CD4-positive, alpha-beta memory T cell (primary cell): ENCODE measurements around the gene ACBD4. TPM values are rescaled to one million over a fixed set of nuclear protein-coding genes. Genes with fewer than 3 reads are reported as not detected.

Experiments used
- CTCF ChIA-PET: fragments of 350-600 bp; sonication (Branson Sonifier 250); formaldehyde crosslinking; loops from one replicate; lab custom pipeline; 2021; ENCODE audit warnings: inconsistent platforms; ENCODE audit not compliant: partially characterized antibody; lab: Charles Lee
- POLR2A ChIA-PET: fragments of 350-600 bp; sonication (Branson Sonifier 250); formaldehyde crosslinking; loops from one replicate; lab custom pipeline; 2021; ENCODE audit not compliant: partially characterized antibody; lab: Charles Lee
- DNase-seq, 5 donors: peaks; one replicate each; pipeline versions ENCODE4 v3.0.0 to v3.0.0-alpha.2; 2020 to 2022; ENCODE audit warnings: mixed read lengths in 1 of 5
- H3K27ac ChIP-seq: one replicate; pipeline ENCODE4 v1.7.0; 2013; ENCODE audit warnings: low read depth, low read length
- H3K27me3 ChIP-seq: 2 replicates; pipeline ENCODE4 v1.7.0; 2013; ENCODE audit warnings: mild to moderate bottlenecking, low read length, moderate library complexity; ENCODE audit not compliant: insufficient read depth
- H3K36me3 ChIP-seq: 2 replicates; pipeline ENCODE4 v1.7.0; 2013; ENCODE audit warnings: mild to moderate bottlenecking, low read length, moderate library complexity; ENCODE audit not compliant: insufficient read depth
- H3K4me1 ChIP-seq: 2 replicates; pipeline ENCODE4 v1.7.0; 2013; ENCODE audit warnings: mild to moderate bottlenecking, low read length, moderate library complexity; ENCODE audit not compliant: insufficient read depth
- H3K4me3 ChIP-seq, 2 donors: one replicate each; pipeline ENCODE4 v1.7.0; 2013; ENCODE audit warnings: low read length in 2 of 2, mild to moderate bottlenecking in 1 of 2
- H3K9me3 ChIP-seq, 2 donors: one replicate each; pipeline ENCODE4 v1.7.0; 2013; ENCODE audit warnings: low read length in 2 of 2, control low read depth in 1 of 2; ENCODE audit not compliant: control insufficient read depth in 1 of 2
- H3K27ac Mint-ChIP-seq, 7 donors: one replicate each; pipeline ENCODE4 v1.8.0; 2020 to 2021; ENCODE audit warnings: mixed read lengths in 7 of 7, mild to moderate bottlenecking in 6 of 7, inconsistent platforms in 3 of 7, moderate library complexity in 3 of 7
- H3K27me3 Mint-ChIP-seq, 2 donors: one replicate each; pipeline ENCODE4 v1.8.0; 2020 to 2021; ENCODE audit warnings: mixed read lengths in 2 of 2
- H3K36me3 Mint-ChIP-seq, 2 donors: one replicate each; pipeline ENCODE4 v1.8.0; 2020 to 2021; ENCODE audit warnings: mixed read lengths in 2 of 2, inconsistent platforms in 1 of 2, mild to moderate bottlenecking in 1 of 2
- H3K4me1 Mint-ChIP-seq, 4 donors: one replicate each; pipeline ENCODE4 v1.8.0; 2020 to 2021; ENCODE audit warnings: mixed read lengths in 4 of 4, mild to moderate bottlenecking in 1 of 4
- H3K4me3 Mint-ChIP-seq, 8 donors: one replicate each; pipeline ENCODE4 v1.8.0; 2020 to 2021; ENCODE audit warnings: mixed read lengths in 8 of 8, mild to moderate bottlenecking in 7 of 8, moderate library complexity in 6 of 8, inconsistent platforms in 3 of 8
- H3K9me3 Mint-ChIP-seq, 8 donors: one replicate each; pipeline ENCODE4 v1.8.0; 2020 to 2021; ENCODE audit warnings: mixed read lengths in 8 of 8, mild to moderate bottlenecking in 5 of 8, inconsistent platforms in 3 of 8, moderate library complexity in 1 of 8
- intact Hi-C: fragments of 100-400 bp; cut with micrococcal nuclease; formaldehyde crosslinking; loops from one replicate; pipeline ENCODE4 v1.15.1; 2023
- polyA plus RNA-seq, 2 donors: library from polyadenylated mRNA; unstranded; fragments of 300-500 nt; fragmentation: Illumina TruSeq; gene quantifications; one replicate each; pipeline ENCODE4 v1.2.3, GENCODE V29; 2021
- total RNA-seq, 2 experiments: library from RNA; stranded (reverse); gene quantifications; one replicate each; pipeline ENCODE4 v1.2.3, GENCODE V29; 2021

The ACBD4 gene
- total and polyA plus RNA-seq, 4 experiments from 2014 or later, result 10.3 to 48.1 (median 26.2) TPM

- Mint-ChIP-seq H3K36me3 (no peaks in the 10 kb centered on the region), H3K27ac (peak overlapping the region; percentile 43 to 91 (median 87)), H3K27me3 (no peaks in the 10 kb centered on the region), H3K9me3 (no peaks in the 10 kb centered on the region), H3K4me3 (peak overlapping the region; percentile 69 to 87 (median 79)), H3K4me1 (peaks cover 5 to 17% (median 12%) of the 10 kb centered on the region in 4 donors)
- Histone ChIP-seq H3K4me1 (peaks cover 16% of the 10 kb centered on the region), H3K27me3 (no peaks in the 10 kb centered on the region), H3K36me3 (no peaks in the 10 kb centered on the region), H3K27ac (peak overlapping the region; percentile 17), H3K9me3 (no peaks in the 10 kb centered on the region), H3K4me3 (peak overlapping the region; percentile 11 to 46)
- DNase-seq, result peak; percentile 21 to 44 (median 35)
- POLR2A ChIA-PET, result interaction anchor here (0.5 to 5.7 kb wide), 16 partner anchors 11 to 332 kb away, joined by 3 to 65 read pairs (median 3); partner anchors contain the start of genes ACBD4, FMNL1, HEXIM1 and HEXIM2
- intact Hi-C loops, result loop anchor here (1.0 to 2.0 kb wide), 2 partner anchors 11 to 24 kb away; partner anchors contain the start of genes HEXIM1 and HEXIM2
- CTCF ChIA-PET, result interaction anchor here (0.9 to 3.7 kb wide), 11 partner anchors 9 to 105 kb away, joined by 3 to 29 read pairs (median 7); partner anchors contain the start of genes ACBD4 and HEXIM2
Measured at GRCh38 chr17:45172541-45173286, 37.2 kb downstream of the ACBD4 start.

GRCh38 chr17:45175759-45176115 is 40.2 kb downstream of the ACBD4 start:
- POLR2A ChIA-PET, result interaction anchor here (0.6 to 1.3 kb wide), 2 partner anchors 24 to 27 kb away, joined by 3 to 5 read pairs; partner anchors contain the start of gene HEXIM1
- no peaks in the 10 kb centered on the region for H3K36me3 Mint-ChIP-seq
- no peak for DNase-seq
- no peak overlapping the region for H3K4me3 Mint-ChIP-seq
- Histone ChIP-seq H3K9me3 (no peaks in the 10 kb centered on the region), H3K4me1 (peaks cover 16% of the 10 kb centered on the region), H3K36me3 (no peaks in the 10 kb centered on the region), H3K27ac (no peak overlapping the region), H3K4me3 (no peak overlapping the region), H3K27me3 (no peaks in the 10 kb centered on the region)
- no peaks in the 10 kb centered on the region for H3K9me3 Mint-ChIP-seq
- peak overlapping the region in 2 of 7 donors; percentile 3 to 43 for H3K27ac Mint-ChIP-seq
- CTCF ChIA-PET, result interaction anchor here (1.3 kb wide), 1 partner anchor 21 kb away, joined by 8 read pairs; no protein-coding TSS in a partner anchor
- H3K4me1 Mint-ChIP-seq, result peaks cover 5 to 17% (median 12%) of the 10 kb centered on the region in 4 donors
- H3K27me3 Mint-ChIP-seq, result no peaks in the 10 kb centered on the region
- intact Hi-C loops, result no loop called here

GRCh38 chr17:45177563-45177962 is 42.1 kb downstream of the ACBD4 start:
- no peak for DNase-seq
- intact Hi-C loops, result no loop called here
- Histone ChIP-seq H3K4me3 (no peak overlapping the region), H3K9me3 (no peaks in the 10 kb centered on the region), H3K27me3 (no peaks in the 10 kb centered on the region), H3K27ac (no peak overlapping the region), H3K4me1 (peaks cover 6% of the 10 kb centered on the region), H3K36me3 (no peaks in the 10 kb centered on the region)
- CTCF ChIA-PET, result no interaction called here
- no peak overlapping the region for H3K27ac Mint-ChIP-seq
- H3K9me3 Mint-ChIP-seq, result no peaks in the 10 kb centered on the region
- peaks cover 5 to 10% (median 7%) of the 10 kb centered on the region in 4 donors for H3K4me1 Mint-ChIP-seq
- no peak overlapping the region for H3K4me3 Mint-ChIP-seq
- H3K27me3 Mint-ChIP-seq, result no peaks in the 10 kb centered on the region
- POLR2A ChIA-PET, result no interaction called here
- H3K36me3 Mint-ChIP-seq, result no peaks in the 10 kb centered on the region

- Mint-ChIP-seq H3K4me1 (no peaks in the 10 kb centered on the region), H3K9me3 (no peaks in the 10 kb centered on the region), H3K4me3 (no peak overlapping the region), H3K36me3 (no peaks in the 10 kb centered on the region), H3K27ac (no peak overlapping the region), H3K27me3 (no peaks in the 10 kb centered on the region)
- H3K27ac ChIP-seq, result no peak overlapping the region
- ChIA-PET CTCF (interaction anchor here (1.0 to 2.5 kb wide), 3 partner anchors 13 to 49 kb away, joined by 4 to 12 read pairs (median 4); partner anchors contain the start of gene ACBD4), POLR2A (no interaction called here)
- H3K4me1 ChIP-seq, result no peaks in the 10 kb centered on the region
- no peaks in the 10 kb centered on the region for H3K36me3 ChIP-seq
- intact Hi-C loops, result no loop called here
- no peak overlapping the region for H3K4me3 ChIP-seq
- no peaks in the 10 kb centered on the region for H3K27me3 ChIP-seq
- no peak for DNase-seq
- no peaks in the 10 kb centered on the region for H3K9me3 ChIP-seq
Measured at GRCh38 chr17:45184144-45184543, 48.7 kb downstream of the ACBD4 start.

GRCh38 chr17:45186801-45187354 is 51.4 kb downstream of the ACBD4 start:
- no peaks in the 10 kb centered on the region for H3K4me1 Mint-ChIP-seq
- H3K27ac ChIP-seq, result no peak overlapping the region
- POLR2A ChIA-PET, result no interaction called here

GRCh38 chr17:45189009-45189408 is 53.5 kb downstream of the ACBD4 start:
- Histone ChIP-seq H3K4me1 (no peaks in the 10 kb centered on the region), H3K36me3 (no peaks in the 10 kb centered on the region), H3K27me3 (no peaks in the 10 kb centered on the region), H3K4me3 (no peak overlapping the region), H3K27ac (no peak overlapping the region), H3K9me3 (no peaks in the 10 kb centered on the region)
- Mint-ChIP-seq H3K4me3 (peak overlapping the region in 1 of 8 donors; percentile 36), H3K27ac (peak overlapping the region in 1 of 7 donors; percentile 37), H3K9me3 (no peaks in the 10 kb centered on the region), H3K36me3 (no peaks in the 10 kb centered on the region), H3K27me3 (no peaks in the 10 kb centered on the region), H3K4me1 (no peaks in the 10 kb centered on the region)
- no peak for DNase-seq
- ChIA-PET POLR2A (interaction anchor here (2.0 kb wide), 1 partner anchor 40 kb away, joined by 6 read pairs; the partner anchor contains the start of gene HEXIM1), CTCF (interaction anchor here (0.7 to 4.2 kb wide), 3 partner anchors 9 to 188 kb away, joined by 3 to 22 read pairs (median 17); partner anchors contain the start of gene ACBD4)
- intact Hi-C loops, result no loop called here

More at GRCh38 chr17:45186801-45187354, 51.4 kb downstream of the ACBD4 start:
- no peaks in the 10 kb centered on the region for H3K4me1 ChIP-seq
- H3K9me3 ChIP-seq, result no peaks in the 10 kb centered on the region
- no peak overlapping the region for H3K4me3 ChIP-seq
- no peaks in the 10 kb centered on the region for H3K36me3 ChIP-seq
- no peak overlapping the region for H3K4me3 Mint-ChIP-seq
- no peak for DNase-seq
- no peak overlapping the region for H3K27ac Mint-ChIP-seq
- H3K27me3 ChIP-seq, result no peaks in the 10 kb centered on the region
- no peaks in the 10 kb centered on the region for H3K36me3 Mint-ChIP-seq
- H3K27me3 Mint-ChIP-seq, result no peaks in the 10 kb centered on the region
- H3K9me3 Mint-ChIP-seq, result no peaks in the 10 kb centered on the region
- CTCF ChIA-PET, result no interaction called here
- intact Hi-C loops, result no loop called here
